Activated T-cell treated with anti-CD3 and anti-CD28 coated beads, Interleukin-2, amount 50 U/mL, for 72 hours (primary cell): ENCODE measurements around the gene DDX10. TPM values are rescaled to one million over a fixed set of nuclear protein-coding genes. Genes with fewer than 3 reads are reported as not detected.

Experiments used
- ATAC-seq, 2 donors: fragments of 150-1000 bp; cut with Tn5 transposase; replicated peaks in 1 of 2; 2 replicates each; pipeline ENCODE4 v1.10.0; 2021; ENCODE audit warnings: moderate library complexity in 2 of 2, mild to moderate bottlenecking in 1 of 2
- DNase-seq, 2 donors: peaks; one replicate each; pipeline ENCODE4 v3.0.0; 2021 to 2022; ENCODE audit warnings: mixed read lengths in 1 of 2
- H3K27ac Mint-ChIP-seq: one replicate; pipeline ENCODE4 v1.8.0; 2022; ENCODE audit warnings: mild to moderate bottlenecking, moderate library complexity, mixed read lengths
- H3K27me3 Mint-ChIP-seq: one replicate; pipeline ENCODE4 v1.8.0; 2022; ENCODE audit warnings: low read depth, mixed read lengths
- H3K36me3 Mint-ChIP-seq, 2 donors: one replicate each; pipeline ENCODE4 v1.8.0; 2022; ENCODE audit warnings: mixed read lengths in 2 of 2, mild to moderate bottlenecking in 1 of 2; ENCODE audit not compliant: insufficient read depth in 2 of 2
- H3K4me1 Mint-ChIP-seq: one replicate; pipeline ENCODE4 v1.8.0; 2022; ENCODE audit warnings: low read depth, mixed read lengths
- H3K4me3 Mint-ChIP-seq, 2 donors: one replicate each; pipeline ENCODE4 v1.8.0; 2022; ENCODE audit warnings: mild to moderate bottlenecking in 2 of 2, mixed read lengths in 2 of 2, moderate library complexity in 2 of 2
- H3K9me3 Mint-ChIP-seq, 2 donors: one replicate each; pipeline ENCODE4 v1.8.0; 2022; ENCODE audit warnings: mixed read lengths in 2 of 2
- total RNA-seq, 2 donors: library from RNA; stranded (reverse); gene quantifications; one replicate each; pipeline ENCODE4 v1.2.3, GENCODE V29; 2022

DDX10 gene
- total RNA-seq, 2 donors from 2014 or later: 24.9 to 32.7 TPM

- no peak for DNase-seq
- no peaks in the 10 kb centered on the region for H3K27me3 Mint-ChIP-seq
- no peak overlapping the region for H3K4me3 Mint-ChIP-seq
- ATAC-seq: no peak
- no peaks in the 10 kb centered on the region for H3K4me1 Mint-ChIP-seq
- no peaks in the 10 kb centered on the region for H3K9me3 Mint-ChIP-seq
- no peak overlapping the region for H3K27ac Mint-ChIP-seq
- H3K36me3 Mint-ChIP-seq: peaks cover 0 to 2% of the 10 kb centered on the region in 2 donors
Observed at GRCh38 chr11:108923413-108923812, 258.5 kb downstream of the DDX10 start.

GRCh38 chr11:108926171-108926840, 261.4 kb downstream of the DDX10 start:
- Mint-ChIP-seq H3K36me3 (no peaks in the 10 kb centered on the region), H3K27me3 (no peaks in the 10 kb centered on the region), H3K27ac (peak overlapping the region; percentile 52), H3K4me1 (no peaks in the 10 kb centered on the region), H3K4me3 (no peak overlapping the region), H3K9me3 (no peaks in the 10 kb centered on the region)
- ATAC-seq (no peak), DNase-seq (no peak)

- DNase-seq (no peak), ATAC-seq (no peak)
- Mint-ChIP-seq H3K4me3 (no peak overlapping the region), H3K27me3 (no peaks in the 10 kb centered on the region), H3K9me3 (no peaks in the 10 kb centered on the region), H3K4me1 (no peaks in the 10 kb centered on the region), H3K36me3 (no peaks in the 10 kb centered on the region), H3K27ac (no peak overlapping the region)
Observed at GRCh38 chr11:108926841-108927577, 262.1 kb downstream of the DDX10 start.

GRCh38 chr11:108927791-108928545, 263.1 kb downstream of the DDX10 start:
- ATAC-seq (no peak), DNase-seq (no peak)
- Mint-ChIP-seq H3K36me3 (peaks cover 0 to 1% of the 10 kb centered on the region in 2 donors), H3K27ac (no peak overlapping the region), H3K9me3 (no peaks in the 10 kb centered on the region), H3K4me3 (no peak overlapping the region), H3K27me3 (no peaks in the 10 kb centered on the region), H3K4me1 (no peaks in the 10 kb centered on the region)

GRCh38 chr11:108929241-108929640, 264.4 kb downstream of the DDX10 start:
- Mint-ChIP-seq H3K4me3 (no peak overlapping the region), H3K27ac (no peak overlapping the region), H3K36me3 (peaks cover under 1 to 1% of the 10 kb centered on the region in 2 donors), H3K9me3 (peaks cover 0 to 2% of the 10 kb centered on the region in 2 donors), H3K4me1 (no peaks in the 10 kb centered on the region), H3K27me3 (no peaks in the 10 kb centered on the region)
- DNase-seq (no peak), ATAC-seq (no peak)

- no peak for DNase-seq
- no peak overlapping the region for H3K4me3 Mint-ChIP-seq
- peaks cover 0 to 2% of the 10 kb centered on the region in 2 donors for H3K9me3 Mint-ChIP-seq
- ATAC-seq: no peak
- no peaks in the 10 kb centered on the region for H3K27me3 Mint-ChIP-seq
- no peaks in the 10 kb centered on the region for H3K4me1 Mint-ChIP-seq
- no peak overlapping the region for H3K27ac Mint-ChIP-seq
- H3K36me3 Mint-ChIP-seq: peaks cover 1 to 2% of the 10 kb centered on the region in 2 donors
Observed at GRCh38 chr11:108931168-108931567, 266.3 kb downstream of the DDX10 start.

GRCh38 chr11:108933630-108934029, 268.8 kb downstream of the DDX10 start:
- DNase-seq (no peak), ATAC-seq (no peak)
- H3K36me3 Mint-ChIP-seq: peaks cover 1 to 2% of the 10 kb centered on the region in 2 donors
- no peak overlapping the region for H3K4me3 Mint-ChIP-seq
- no peak overlapping the region for H3K27ac Mint-ChIP-seq
- peaks cover 0 to 2% of the 10 kb centered on the region in 2 donors for H3K9me3 Mint-ChIP-seq
- no peaks in the 10 kb centered on the region for H3K27me3 Mint-ChIP-seq
- no peaks in the 10 kb centered on the region for H3K4me1 Mint-ChIP-seq

- Mint-ChIP-seq H3K27me3 (no peaks in the 10 kb centered on the region), H3K9me3 (peaks cover 0 to 2% of the 10 kb centered on the region in 2 donors), H3K27ac (peak overlapping the region; percentile 49), H3K4me3 (no peak overlapping the region), H3K36me3 (peaks cover 1 to 2% of the 10 kb centered on the region in 2 donors), H3K4me1 (no peaks in the 10 kb centered on the region)
- ATAC-seq (no peak), DNase-seq (no peak)
Observed at GRCh38 chr11:108934289-108934688, 269.4 kb downstream of the DDX10 start.

- ATAC-seq (no peak), DNase-seq (no peak)
- peaks cover 0 to 2% of the 10 kb centered on the region in 2 donors for H3K9me3 Mint-ChIP-seq
- H3K4me3 Mint-ChIP-seq: no peak overlapping the region
- no peaks in the 10 kb centered on the region for H3K4me1 Mint-ChIP-seq
- peaks cover 1 to 2% of the 10 kb centered on the region in 2 donors for H3K36me3 Mint-ChIP-seq
- H3K27ac Mint-ChIP-seq: no peak overlapping the region
- H3K27me3 Mint-ChIP-seq: no peaks in the 10 kb centered on the region
Observed at GRCh38 chr11:108934696-108935095, 269.8 kb downstream of the DDX10 start.

GRCh38 chr11:108937746-108938145, 272.9 kb downstream of the DDX10 start:
- H3K9me3 Mint-ChIP-seq: peaks cover 0 to 2% of the 10 kb centered on the region in 2 donors
- peaks cover 4 to 13% of the 10 kb centered on the region in 2 donors for H3K36me3 Mint-ChIP-seq
- H3K27ac Mint-ChIP-seq: no peak overlapping the region
- H3K27me3 Mint-ChIP-seq: no peaks in the 10 kb centered on the region
- DNase-seq: no peak
- H3K4me3 Mint-ChIP-seq: no peak overlapping the region
- no peak for ATAC-seq
- H3K4me1 Mint-ChIP-seq: no peaks in the 10 kb centered on the region

GRCh38 chr11:108938604-108939003, 273.7 kb downstream of the DDX10 start:
- DNase-seq (no peak), ATAC-seq (no peak)
- Mint-ChIP-seq H3K27ac (no peak overlapping the region), H3K4me3 (no peak overlapping the region), H3K4me1 (no peaks in the 10 kb centered on the region), H3K27me3 (no peaks in the 10 kb centered on the region), H3K36me3 (peaks cover 4 to 13% of the 10 kb centered on the region in 2 donors), H3K9me3 (peaks cover 0 to 2% of the 10 kb centered on the region in 2 donors)

GRCh38 chr11:108939135-108939534, 274.3 kb downstream of the DDX10 start:
- Mint-ChIP-seq H3K27ac (no peak overlapping the region), H3K36me3 (peaks cover 4 to 13% of the 10 kb centered on the region in 2 donors), H3K9me3 (no peaks in the 10 kb centered on the region), H3K27me3 (no peaks in the 10 kb centered on the region), H3K4me1 (no peaks in the 10 kb centered on the region), H3K4me3 (no peak overlapping the region)
- ATAC-seq: no peak
- no peak for DNase-seq

GRCh38 chr11:108943853-108944252, 279.0 kb downstream of the DDX10 start:
- H3K27ac Mint-ChIP-seq: no peak overlapping the region
- H3K9me3 Mint-ChIP-seq: peaks cover 0 to 7% of the 10 kb centered on the region in 2 donors
- peaks cover 14% of the 10 kb centered on the region for H3K4me1 Mint-ChIP-seq
- no peak overlapping the region for H3K4me3 Mint-ChIP-seq
- H3K27me3 Mint-ChIP-seq: no peaks in the 10 kb centered on the region
- ATAC-seq (no peak), DNase-seq (no peak)
- peaks cover 9 to 23% of the 10 kb centered on the region in 2 donors for H3K36me3 Mint-ChIP-seq
